ENCODE measurements around the gene TEDC2.
A peak's percentile ranks its signal among the peaks of the same experiment; 100 is the strongest.

Gene TEDC2

DNA sequence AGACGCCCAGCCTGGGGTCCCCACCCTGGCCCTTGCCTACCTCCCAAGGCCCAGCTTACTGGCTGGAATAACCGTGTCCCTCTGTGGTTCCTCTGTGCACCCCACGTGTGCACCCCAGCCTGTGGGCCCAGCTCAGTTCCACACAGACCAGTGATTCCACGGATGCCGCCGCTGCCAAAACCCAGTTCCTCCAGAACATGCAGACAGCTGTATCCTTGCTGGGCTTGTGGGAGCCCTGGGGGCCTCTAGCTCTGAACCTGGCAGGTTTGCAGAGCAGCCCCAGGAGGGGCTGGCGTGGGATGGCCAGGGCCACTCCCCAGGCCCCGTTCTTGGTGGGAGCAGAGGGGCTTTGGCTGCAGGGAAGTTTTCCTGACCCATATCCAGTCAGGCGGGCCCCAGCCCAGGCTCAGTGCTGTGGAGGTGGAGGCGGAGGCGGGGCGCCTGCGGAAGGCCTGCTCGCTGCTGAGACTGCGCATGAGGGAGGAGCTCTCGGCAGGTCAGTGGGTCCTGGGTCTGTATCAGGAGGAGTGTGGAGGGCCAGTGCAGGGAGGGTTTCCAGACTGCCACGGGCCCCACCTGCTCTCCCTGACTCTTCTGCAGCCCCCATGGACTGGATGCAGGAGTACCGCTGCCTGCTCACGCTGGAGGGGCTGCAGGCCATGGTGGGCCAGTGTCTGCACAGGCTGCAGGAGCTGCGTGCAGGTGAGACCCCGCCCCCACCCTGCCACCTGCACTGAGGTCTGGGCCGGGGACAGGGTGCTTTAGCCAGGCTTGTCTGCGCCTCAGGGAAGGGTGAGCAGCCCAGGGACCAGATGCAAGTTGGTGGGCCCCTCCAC is 2.3 kb downstream of the TEDC2 start:
- no peak for FAIRE-seq
- no peak for DNase-seq (ENCODE audit: extremely low spot score, insufficient read length, low read depth)

GRCh38 chr16:2464333-2464732 is 4.4 kb downstream of the TEDC2 start:
- FAIRE-seq, result no peak
- no peak for DNase-seq (ENCODE audit: extremely low spot score, insufficient read length, low read depth)

DNA sequence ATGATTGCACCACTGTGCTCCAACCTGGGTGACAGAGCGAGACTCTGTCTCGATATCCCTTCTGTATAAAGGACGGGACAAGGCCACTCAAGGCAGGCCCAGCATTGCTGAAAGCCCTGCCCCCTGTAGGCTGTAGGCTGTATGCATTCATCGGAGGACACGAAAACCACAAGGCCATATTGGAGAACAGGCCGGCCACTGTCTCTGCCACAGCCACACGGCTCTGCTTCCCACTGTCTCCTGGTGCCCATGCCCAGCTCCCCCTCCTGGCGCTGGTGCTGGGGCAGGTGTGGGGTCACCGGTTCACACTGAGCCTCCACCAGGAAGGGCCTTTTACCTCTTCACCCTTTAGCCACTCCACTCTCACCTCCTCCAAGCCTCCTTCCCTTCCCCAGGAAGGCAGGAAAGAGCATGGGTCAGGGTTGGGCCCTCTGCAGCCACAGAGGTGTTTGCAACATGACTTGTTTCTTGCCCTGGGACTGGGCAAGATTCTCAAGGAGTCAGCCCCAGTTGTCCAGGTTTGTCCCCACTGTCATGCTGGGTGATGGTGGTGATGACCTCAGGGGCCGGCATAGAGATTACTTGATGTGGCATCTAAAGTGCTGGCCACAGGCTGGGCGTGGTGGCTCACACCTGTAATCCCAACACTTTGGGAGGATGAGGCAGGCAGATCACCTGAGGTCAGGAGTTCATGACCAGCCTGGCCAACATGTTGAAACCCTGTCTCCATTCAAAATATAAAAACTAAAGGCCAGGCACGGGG is 5.9 kb downstream of the TEDC2 start:
- FAIRE-seq (no peak), DNase-seq (ENCODE audit: extremely low spot score, insufficient read length, low read depth) (no peak)

GRCh38 chr16:2466667-2467527 is 7.0 kb downstream of the TEDC2 start:
- DNase-seq (ENCODE audit: extremely low spot score, insufficient read length, low read depth) (no peak), FAIRE-seq (no peak)

- no peak for FAIRE-seq
- DNase-seq (ENCODE audit: extremely low spot score, insufficient read length, low read depth), result peak; percentile 28
Observed at GRCh38 chr16:2467528-2468232, 7.8 kb downstream of the TEDC2 start.

GRCh38 chr16:2468233-2468724 is 8.4 kb downstream of the TEDC2 start:
- DNase-seq (ENCODE audit: extremely low spot score, insufficient read length, low read depth) (no peak), FAIRE-seq (peak; percentile 64)

DNA sequence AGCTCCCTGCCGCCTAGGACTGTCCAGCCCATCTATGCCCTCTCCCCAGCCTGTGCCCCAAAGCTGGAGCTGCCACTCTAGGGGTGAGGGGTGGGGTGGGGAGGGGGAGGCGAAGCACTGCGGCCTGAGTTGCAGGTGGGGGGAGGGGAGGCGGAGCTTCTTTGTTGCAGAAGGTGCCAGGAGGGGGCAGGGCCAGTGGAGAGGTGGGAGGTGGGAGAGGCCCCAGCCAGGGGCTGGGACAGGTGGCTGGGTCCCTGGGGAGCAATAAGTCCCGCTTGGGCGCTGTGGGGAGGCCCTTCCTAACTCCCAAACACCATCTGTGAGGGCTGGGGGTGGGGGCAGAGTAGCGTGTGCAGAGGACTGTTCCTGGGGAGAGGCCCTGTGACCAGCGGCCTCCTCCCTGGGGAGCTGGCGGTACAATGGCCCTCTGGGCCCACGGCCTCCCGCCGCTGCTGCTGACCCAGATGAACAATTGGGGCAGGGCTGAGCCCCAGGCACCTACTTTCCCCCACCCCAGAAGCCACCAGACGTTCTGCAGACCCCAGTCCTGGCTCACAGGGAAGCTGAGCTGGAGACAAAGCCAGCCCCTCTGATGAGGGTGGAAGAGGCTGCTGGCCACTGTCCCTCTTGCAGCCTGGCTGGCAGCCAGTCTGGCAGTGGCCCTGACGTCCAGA is 9.0 kb downstream of the TEDC2 start:
- FAIRE-seq, result peak; percentile 87
- DNase-seq (ENCODE audit: extremely low spot score, insufficient read length, low read depth), result peak; percentile 52

DNA sequence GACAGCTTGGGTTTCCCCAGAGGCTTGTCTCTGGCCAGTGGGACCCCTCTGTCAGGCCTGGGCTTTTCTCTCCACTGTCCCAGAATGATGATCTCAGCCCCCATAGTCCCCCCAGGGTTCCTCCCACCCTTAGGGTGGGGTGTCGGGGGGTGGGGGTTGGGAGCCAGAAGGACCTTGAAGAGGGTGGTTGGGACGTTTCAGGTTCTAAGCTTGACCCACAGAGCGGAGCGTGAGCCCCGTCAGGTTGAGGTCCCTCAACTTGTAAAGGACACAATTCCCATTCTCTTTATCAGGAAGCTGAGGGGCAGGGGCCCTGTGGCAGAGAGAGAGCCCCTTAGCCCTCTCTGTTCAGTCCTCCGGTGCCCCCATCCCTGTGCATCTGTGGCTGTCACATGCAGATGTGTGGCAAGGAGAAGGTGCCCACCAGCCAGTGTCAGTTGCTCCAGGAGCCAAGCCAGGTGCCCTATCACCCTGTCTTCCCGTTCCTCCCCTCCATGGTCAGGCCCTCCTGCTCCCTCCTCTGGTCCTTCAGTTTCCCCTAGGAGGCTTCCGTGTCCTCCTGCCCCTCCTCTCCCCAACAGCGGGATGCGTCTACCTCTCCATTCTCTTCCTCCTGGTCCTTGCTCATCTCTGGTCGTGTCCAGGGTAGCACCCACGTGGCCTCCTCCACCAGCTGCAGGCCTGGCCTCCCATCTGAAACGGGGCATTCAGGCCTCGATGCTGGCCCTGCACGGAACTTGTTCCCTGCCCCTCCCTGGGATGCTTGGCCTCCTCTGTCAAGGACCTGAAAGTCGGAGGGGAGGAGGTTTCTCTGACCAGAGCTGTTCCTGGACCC is 9.7 kb downstream of the TEDC2 start:
- FAIRE-seq, result no peak
- no peak for DNase-seq (ENCODE audit: extremely low spot score, insufficient read length, low read depth)

DNA sequence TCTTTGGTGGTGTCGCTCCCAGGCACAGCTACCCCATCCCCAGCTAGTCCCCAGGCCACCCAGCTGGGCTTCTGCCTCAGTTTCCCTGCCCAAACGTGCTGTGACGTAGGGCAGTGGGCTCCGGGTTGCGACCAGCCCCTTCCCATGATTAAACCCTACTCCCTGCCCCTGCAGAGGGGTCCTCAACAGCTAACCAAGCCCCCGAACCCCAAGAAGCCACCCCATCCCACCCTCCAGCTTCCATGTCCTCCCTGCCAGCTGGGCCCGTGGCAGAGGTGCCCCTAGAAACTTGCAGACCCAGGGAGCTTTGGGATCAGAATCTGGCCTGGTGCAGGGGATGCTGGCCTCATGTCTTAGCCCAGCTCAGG is 10.3 kb downstream of the TEDC2 start:
- FAIRE-seq (no peak), DNase-seq (ENCODE audit: extremely low spot score, insufficient read length, low read depth) (no peak)

DNA sequence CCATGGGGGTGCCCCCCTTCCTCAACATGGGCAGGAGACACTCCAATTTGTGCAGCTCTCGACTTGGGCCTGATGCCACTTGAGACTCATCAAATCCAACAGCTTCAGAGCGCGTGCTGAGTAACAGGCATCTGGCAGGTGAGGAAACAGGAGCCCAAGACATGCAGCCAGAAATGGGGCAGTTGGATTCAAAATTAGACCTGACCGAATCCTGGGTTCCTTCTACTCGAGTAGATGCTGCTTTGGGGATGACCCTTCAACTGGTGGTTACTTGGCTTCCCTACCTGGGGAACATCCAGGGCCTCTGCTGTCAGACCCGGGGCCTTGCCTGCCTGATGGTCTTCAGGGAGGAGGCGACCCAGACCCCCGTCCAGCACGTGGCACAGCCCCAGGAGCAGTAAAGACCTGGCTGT is 10.7 kb downstream of the TEDC2 start:
- peak; percentile 44 for FAIRE-seq
- DNase-seq (ENCODE audit: extremely low spot score, insufficient read length, low read depth), result no peak

DNA sequence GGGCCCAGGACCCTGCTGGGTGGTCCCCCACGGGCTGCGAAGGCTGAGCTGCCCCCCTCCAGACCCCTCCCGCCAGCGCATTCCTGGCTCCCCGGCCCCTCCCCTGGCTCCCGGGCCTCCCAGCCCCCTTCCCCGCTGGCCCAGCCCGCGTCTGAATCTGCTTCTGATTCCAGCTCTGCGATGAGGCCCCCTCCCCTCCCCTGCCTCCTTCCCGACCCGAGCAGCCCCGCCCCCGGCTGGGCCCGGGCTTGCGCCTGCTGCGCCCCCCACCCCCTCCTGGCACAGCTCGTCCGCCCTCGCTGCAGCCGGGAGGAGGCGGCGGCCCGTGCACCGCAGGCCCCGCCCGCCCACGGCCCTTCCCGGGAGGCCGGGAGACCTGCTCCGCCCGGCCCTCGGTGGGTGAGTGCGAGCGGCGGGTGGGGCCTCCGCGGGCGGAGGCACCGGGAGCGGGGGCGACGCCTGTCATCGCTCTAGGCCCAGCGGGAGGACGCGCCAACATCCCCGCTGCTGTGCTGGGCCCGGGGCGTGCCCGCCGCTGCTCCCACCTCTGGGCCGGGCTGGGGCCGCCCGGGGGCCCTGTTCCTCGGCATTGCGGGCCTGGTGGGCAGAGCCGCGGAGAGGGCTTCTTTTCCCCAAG is 11.2 kb downstream of the TEDC2 start, which contains the start of gene NTN3:
NTN3 (plus strand) TSS at position 282 of the 637 bp plus-strand sequence. CDS start 405 bp downstream, outside the sequence.
- DNase-seq (ENCODE audit: extremely low spot score, insufficient read length, low read depth) (no peak), FAIRE-seq (no peak)

DNA sequence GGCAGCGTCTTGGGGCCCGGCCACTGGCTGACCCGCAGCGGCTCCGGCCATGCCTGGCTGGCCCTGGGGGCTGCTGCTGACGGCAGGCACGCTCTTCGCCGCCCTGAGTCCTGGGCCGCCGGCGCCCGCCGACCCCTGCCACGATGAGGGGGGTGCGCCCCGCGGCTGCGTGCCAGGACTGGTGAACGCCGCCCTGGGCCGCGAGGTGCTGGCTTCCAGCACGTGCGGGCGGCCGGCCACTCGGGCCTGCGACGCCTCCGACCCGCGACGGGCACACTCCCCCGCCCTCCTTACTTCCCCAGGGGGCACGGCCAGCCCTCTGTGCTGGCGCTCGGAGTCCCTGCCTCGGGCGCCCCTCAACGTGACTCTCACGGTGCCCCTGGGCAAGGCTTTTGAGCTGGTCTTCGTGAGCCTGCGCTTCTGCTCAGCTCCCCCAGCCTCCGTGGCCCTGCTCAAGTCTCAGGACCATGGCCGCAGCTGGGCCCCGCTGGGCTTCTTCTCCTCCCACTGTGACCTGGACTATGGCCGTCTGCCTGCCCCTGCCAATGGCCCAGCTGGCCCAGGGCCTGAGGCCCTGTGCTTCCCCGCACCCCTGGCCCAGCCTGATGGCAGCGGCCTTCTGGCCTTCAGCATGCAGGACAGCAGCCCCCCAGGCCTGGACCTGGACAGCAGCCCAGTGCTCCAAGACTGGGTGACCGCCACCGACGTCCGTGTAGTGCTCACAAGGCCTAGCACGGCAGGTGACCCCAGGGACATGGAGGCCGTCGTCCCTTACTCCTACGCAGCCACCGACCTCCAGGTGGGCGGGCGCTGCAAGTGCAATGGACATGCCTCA is 12.0 kb downstream of the TEDC2 start:
- FAIRE-seq (no peak), DNase-seq (ENCODE audit: extremely low spot score, insufficient read length, low read depth) (no peak)

DNA sequence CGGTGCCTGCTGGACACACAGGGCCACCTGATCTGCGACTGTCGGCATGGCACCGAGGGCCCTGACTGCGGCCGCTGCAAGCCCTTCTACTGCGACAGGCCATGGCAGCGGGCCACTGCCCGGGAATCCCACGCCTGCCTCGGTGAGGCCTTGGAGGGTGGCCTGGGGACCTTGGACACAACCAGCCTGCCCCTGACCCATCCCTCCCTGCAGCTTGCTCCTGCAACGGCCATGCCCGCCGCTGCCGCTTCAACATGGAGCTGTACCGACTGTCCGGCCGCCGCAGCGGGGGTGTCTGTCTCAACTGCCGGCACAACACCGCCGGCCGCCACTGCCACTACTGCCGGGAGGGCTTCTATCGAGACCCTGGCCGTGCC is 12.6 kb downstream of the TEDC2 start:
- FAIRE-seq, result no peak

GRCh38 chr16:2472885-2473445 is 13.1 kb downstream of the TEDC2 start:
- FAIRE-seq, result no peak

More for the DNA sequence above, 12.6 kb downstream of the TEDC2 start:
- no peak for DNase-seq (ENCODE audit: extremely low spot score, insufficient read length, low read depth)

DNA sequence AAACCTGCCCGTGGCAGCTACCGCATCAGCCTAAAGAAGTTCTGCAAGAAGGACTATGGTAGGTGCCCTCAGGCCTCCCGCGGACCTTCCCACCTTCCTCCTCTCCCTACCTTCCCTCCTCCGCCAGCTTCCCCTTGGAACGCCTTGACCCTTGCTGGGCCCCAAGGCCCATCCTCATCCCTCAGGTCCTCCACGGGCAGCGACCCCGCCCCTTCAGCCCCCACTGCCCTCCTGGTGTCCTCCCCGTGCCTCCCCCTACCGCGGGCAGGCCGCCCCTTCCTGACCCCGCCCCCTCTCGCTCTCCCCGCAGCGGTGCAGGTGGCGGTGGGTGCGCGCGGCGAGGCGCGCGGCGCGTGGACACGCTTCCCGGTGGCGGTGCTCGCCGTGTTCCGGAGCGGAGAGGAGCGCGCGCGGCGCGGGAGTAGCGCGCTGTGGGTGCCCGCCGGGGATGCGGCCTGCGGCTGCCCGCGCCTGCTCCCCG is 13.6 kb downstream of the TEDC2 start:
- DNase-seq (ENCODE audit: extremely low spot score, insufficient read length, low read depth) (no peak), FAIRE-seq (no peak)

More at GRCh38 chr16:2472885-2473445, 13.1 kb downstream of the TEDC2 start:
- no peak for DNase-seq (ENCODE audit: extremely low spot score, insufficient read length, low read depth)

Measured in GM18507 (cell line).